VCaP (cell line): ENCODE data around the gene CCR1.

Experiments used
- H3K27ac ChIP-seq: fragments of 450-650 bp; 2 replicates; pipeline ENCODE4 v1.5.1; 2017
- CTCF ChIP-seq: fragments of 450-650 bp; conservative IDR thresholded peaks from 2 replicates; pipeline ENCODE4 v1.5.1; 2017; ENCODE audit warnings: mild to moderate bottlenecking, moderate library complexity

Gene CCR1

GRCh38 chr3:46238386-46238785 is 30.3 kb upstream of the CCR1 start:
- H3K27ac ChIP-seq, result no peak overlapping the region
- TF ChIP-seq CTCF, result no peak

DNA sequence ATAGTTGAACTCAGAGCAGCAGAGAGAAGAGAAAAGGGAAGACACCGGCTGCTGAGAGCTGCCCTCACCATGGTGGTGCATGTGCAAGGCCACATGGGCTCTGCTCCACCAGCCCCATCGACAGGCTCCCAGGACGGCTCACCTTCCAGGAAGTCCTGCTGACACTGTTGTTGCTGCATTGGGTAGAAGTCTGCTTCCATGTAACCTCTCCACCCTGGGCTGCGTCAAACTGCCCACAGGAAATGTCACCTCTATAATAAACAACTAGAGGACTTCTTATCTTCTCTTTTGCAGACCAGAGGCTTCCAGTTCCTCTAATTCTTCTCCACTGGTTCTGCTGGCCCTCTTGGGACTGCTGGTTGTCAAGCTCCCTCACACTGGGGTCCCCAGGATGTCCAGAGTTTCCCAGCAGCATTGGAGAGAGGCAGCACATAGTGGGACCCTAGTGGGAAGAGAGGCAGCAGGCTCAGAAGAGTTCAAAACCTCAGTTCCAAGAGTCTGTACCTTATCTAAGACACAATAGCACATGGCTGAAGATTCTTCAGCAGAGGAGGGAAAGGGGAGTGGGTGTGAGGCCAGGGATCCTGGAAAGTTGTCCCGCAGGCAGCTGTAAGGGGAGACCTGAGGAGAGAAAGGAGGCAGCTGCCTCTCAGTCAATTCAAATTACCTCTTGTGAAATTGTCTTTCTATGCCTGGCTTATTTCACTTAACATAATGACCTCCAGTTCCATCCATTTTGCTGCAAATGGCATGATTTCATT is 28.4 kb upstream of the CCR1 start:
- TF ChIP-seq CTCF, result no peak
- no peak overlapping the region for H3K27ac ChIP-seq

DNA sequence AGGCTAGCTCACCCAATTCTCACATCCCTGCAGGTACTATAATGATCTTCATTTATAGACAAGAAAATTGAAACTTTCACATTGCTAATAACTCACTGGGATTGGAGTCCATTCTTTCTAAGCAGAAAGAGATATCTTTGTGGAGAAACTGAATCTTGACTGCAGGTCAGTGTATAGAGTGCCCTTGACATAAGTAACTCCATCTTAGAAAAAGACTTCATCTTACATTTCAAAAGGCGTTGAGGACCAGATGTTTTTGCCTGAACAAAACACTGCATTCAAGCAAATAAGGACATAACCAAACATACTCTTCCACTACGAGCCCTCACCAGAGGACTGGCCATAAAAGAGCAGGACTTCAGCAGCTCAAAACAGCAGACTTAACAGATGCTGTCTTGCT is 27.3 kb upstream of the CCR1 start:
- TF ChIP-seq CTCF, result no peak

DNA sequence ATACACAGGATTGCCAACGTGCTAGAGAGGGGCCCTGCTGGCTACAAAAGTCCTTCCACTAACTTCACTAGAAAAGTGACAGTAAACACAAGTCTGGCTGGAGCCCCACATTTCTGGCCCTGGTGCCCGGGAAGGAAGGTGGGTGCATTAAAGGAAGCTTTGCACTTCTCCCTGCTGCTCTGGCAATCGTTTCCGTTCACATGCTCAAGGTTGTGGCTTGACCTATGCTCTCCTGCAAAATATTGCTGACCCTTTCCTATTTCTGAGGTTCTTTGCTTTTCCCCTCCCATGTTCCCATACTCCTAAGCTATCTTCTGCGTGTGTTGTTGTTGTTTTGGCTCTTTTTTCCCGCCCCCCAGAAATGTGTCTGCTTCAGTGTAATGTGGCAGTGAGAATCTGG is 25.1 kb upstream of the CCR1 start:
- no peak overlapping the region for H3K27ac ChIP-seq

More for the DNA sequence above, 27.3 kb upstream of the CCR1 start:
- H3K27ac ChIP-seq, result no peak overlapping the region

GRCh38 chr3:46231323-46231722 is 23.2 kb upstream of the CCR1 start:
- H3K27ac ChIP-seq, result no peak overlapping the region
- TF ChIP-seq CTCF, result no peak

More for the DNA sequence above, 25.1 kb upstream of the CCR1 start:
- no peak for TF ChIP-seq CTCF

- H3K27ac ChIP-seq, result no peak overlapping the region
- peak; percentile 23 for TF ChIP-seq CTCF
Measured at GRCh38 chr3:46228260-46229242, 20.4 kb upstream of the CCR1 start.

DNA sequence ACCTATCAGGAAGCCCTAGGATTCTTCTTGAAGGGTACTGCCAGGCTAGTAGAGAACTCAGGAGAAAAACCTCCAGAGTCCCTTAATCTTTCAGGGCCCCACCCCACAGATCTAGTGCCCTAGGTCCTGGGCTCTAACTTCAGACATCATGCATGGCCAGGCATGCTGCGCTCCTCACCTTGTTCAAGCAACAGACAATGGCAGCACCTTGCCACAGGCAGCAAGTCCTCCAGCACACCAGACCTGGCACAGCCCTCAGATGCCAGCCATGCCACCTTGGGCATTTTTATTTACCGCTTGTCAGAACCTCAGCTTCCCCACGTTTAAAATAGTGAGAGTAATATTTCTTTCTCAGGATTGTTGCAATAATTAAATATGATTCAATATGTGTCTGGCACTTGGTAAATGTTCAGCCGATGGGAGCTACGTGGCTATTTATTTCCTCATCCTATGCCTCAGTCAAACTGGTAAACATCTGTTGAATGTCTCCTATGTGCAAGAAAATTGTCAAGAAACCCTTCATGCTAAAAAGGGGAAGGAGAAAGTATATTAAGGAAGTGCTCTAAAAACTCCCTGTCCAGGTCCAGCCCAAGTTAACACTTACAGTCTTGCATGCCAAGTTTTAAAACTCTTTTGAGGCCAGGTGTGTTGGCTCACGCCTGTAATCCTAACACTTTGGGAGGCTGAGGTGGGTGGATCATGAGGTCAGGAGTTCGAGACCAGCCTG is 14.5 kb upstream of the CCR1 start:
- TF ChIP-seq CTCF, result no peak

More for the DNA sequence above, 14.5 kb upstream of the CCR1 start:
- no peak overlapping the region for H3K27ac ChIP-seq
